K562 treated with DMSO at 1 percent for 24 hours (cell line): ENCODE measurements around the gene GRIN2A. TPM values are rescaled to one million over a fixed set of nuclear protein-coding genes. Genes with fewer than 3 reads are reported as not detected.

Source experiments
- total RNA-seq: library from RNA; unstranded; fragments of 300-600 nt; gene quantifications from 2 replicates; pipeline ENCODE4 v1.2.3, GENCODE V29; 2022; ENCODE audit warnings: low read depth; ENCODE audit not compliant: insufficient read depth

GRIN2A gene
- not detected in 2 replicates for total RNA-seq

GRCh38 chr16:10182222-10183053 is at the start of gene GRIN2A:
Gene GRIN2A, minus strand, starts transcription at chr16:10182428. Its CDS starts 2,017 bp downstream, at chr16:10180411.

Other genes starting within 250 kb of the GRIN2A start
- 89.3 and 101 TPM in 2 replicates for gene ATF7IP2, start 203.6 kb upstream of the GRIN2A start, total RNA-seq